Panc1 (cell line): ENCODE measurements around the gene UBE3B.

Experiments used
- CTCF ChIP-seq: fragments of 450-650 bp; IDR thresholded peaks from 2 replicates; pipeline ENCODE4 v1.5.1; 2017; ENCODE audit warnings: mild to moderate bottlenecking
- POLR2AphosphoS5 ChIP-seq: IDR thresholded peaks from 2 replicates; pipeline ENCODE4 v1.6.1; 2012; ENCODE audit warnings: mild to moderate bottlenecking, low read depth, low read length, moderate library complexity

GRCh38 chr12:109497675-109498074, 20.2 kb downstream of the UBE3B start:
- no peak for TF ChIP-seq CTCF
- no peak for TF ChIP-seq POLR2AphosphoS5
